ENCODE results near the gene CHN2.

CHN2 gene

DNA sequence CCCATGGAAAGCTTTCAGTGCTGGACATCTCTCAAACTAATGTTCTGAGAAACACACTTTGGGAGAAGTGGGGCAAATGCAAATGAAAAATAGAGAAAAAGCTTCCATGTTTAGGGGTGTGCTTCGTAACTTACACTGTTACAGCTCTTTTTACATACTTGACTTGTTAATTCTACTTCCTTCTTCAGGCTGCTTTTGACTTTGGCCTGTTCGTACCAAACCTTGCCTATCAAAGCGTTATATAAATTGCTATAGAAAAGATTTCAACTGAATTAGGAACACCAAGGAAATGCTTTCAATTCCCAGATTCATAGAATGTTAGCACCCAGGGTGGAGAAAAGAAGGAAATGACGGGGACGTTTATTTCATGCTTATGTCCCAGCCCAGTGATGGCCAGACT, 228.3 kb downstream of the CHN2 start:
- no peak overlapping the region for H3K4me3 ChIP-seq (ENCODE audit: low read depth, low read length)
- TF ChIP-seq, protein P1, sequence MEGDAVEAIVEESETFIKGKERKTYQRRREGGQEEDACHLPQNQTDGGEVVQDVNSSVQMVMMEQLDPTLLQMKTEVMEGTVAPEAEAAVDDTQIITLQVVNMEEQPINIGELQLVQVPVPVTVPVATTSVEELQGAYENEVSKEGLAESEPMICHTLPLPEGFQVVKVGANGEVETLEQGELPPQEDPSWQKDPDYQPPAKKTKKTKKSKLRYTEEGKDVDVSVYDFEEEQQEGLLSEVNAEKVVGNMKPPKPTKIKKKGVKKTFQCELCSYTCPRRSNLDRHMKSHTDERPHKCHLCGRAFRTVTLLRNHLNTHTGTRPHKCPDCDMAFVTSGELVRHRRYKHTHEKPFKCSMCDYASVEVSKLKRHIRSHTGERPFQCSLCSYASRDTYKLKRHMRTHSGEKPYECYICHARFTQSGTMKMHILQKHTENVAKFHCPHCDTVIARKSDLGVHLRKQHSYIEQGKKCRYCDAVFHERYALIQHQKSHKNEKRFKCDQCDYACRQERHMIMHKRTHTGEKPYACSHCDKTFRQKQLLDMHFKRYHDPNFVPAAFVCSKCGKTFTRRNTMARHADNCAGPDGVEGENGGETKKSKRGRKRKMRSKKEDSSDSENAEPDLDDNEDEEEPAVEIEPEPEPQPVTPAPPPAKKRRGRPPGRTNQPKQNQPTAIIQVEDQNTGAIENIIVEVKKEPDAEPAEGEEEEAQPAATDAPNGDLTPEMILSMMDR (IDR thresholded peaks at IDR 0.05; ENCODE audit: borderline replicate concordance, insufficient read depth, low read depth, low read length): no peak

- no peak overlapping the region for H3K4me3 ChIP-seq (ENCODE audit: low read depth, low read length)
- TF ChIP-seq, protein P1 (IDR thresholded peaks at IDR 0.05; ENCODE audit: borderline replicate concordance, insufficient read depth, low read depth, low read length): no peak
These were observed 229.9 kb downstream of the CHN2 start for GRCh38 chr7:29424295-29424983.

GRCh38 chr7:29424984-29425309, 230.4 kb downstream of the CHN2 start:
- TF ChIP-seq, protein P1 (IDR thresholded peaks at IDR 0.05; ENCODE audit: borderline replicate concordance, insufficient read depth, low read depth, low read length): no peak
- H3K4me3 ChIP-seq (ENCODE audit: low read depth, low read length): no peak overlapping the region

GRCh38 chr7:29426587-29426986, 232.0 kb downstream of the CHN2 start:
- H3K4me3 ChIP-seq (ENCODE audit: low read depth, low read length): no peak overlapping the region
- TF ChIP-seq, protein P1 (IDR thresholded peaks at IDR 0.05; ENCODE audit: borderline replicate concordance, insufficient read depth, low read depth, low read length): no peak

- TF ChIP-seq, protein P1 (IDR thresholded peaks at IDR 0.05; ENCODE audit: borderline replicate concordance, insufficient read depth, low read depth, low read length): no peak
- H3K4me3 ChIP-seq (ENCODE audit: low read depth, low read length): no peak overlapping the region
These were observed 234.8 kb downstream of the CHN2 start for GRCh38 chr7:29429401-29429800.

DNA sequence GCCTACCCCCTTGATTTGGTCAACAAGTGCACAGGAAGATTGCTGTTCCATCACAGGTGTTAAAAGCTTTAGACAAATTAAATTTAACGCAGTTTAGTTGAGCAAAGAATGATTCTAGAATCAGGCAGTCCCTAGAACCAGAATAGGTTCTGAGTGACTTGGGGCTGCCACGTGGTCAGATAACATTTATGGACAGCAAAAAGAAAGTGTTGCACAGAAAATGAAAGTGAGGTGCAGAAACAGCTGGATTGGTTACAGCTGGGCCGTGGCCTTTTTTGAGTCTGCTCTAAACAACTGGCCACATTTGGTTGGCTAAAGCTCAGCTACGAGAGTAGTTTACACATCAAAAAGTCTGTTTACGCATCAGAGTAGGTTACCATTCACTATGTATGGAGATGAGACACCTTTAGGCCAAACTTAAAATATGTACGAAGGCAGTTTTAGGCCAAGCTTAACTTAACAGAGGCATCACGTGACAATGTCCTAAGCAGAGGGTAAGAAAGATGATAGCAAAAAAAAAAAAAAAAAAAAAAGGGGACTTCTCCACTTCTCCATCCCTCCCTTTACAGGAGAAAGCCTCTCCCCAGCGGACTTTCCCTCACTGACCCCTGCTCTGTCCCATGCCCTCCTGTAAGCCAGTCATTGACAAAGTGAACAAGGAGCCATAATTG, 235.8 kb downstream of the CHN2 start:
- TF ChIP-seq, protein P1 (IDR thresholded peaks at IDR 0.05; ENCODE audit: borderline replicate concordance, insufficient read depth, low read depth, low read length): no peak
- no peak overlapping the region for H3K4me3 ChIP-seq (ENCODE audit: low read depth, low read length)

- TF ChIP-seq, protein P1 (IDR thresholded peaks at IDR 0.05; ENCODE audit: borderline replicate concordance, insufficient read depth, low read depth, low read length): no peak
- H3K4me3 ChIP-seq (ENCODE audit: low read depth, low read length): no peak overlapping the region
These were observed 237.1 kb downstream of the CHN2 start for GRCh38 chr7:29431686-29432085.
